ENCODE data around the gene PRSS22. TPM values are rescaled to one million over a fixed set of nuclear protein-coding genes. Genes with fewer than 3 reads are reported as not detected.

Gene PRSS22
- total and polyA plus RNA-seq, 2 donors from 2014 or later = 11.0 to 30.8 TPM

GRCh38 chr16:2842340-2843000 lies 15.5 kb downstream of the PRSS22 start:
- peak in 4 of 5 donors; percentile 43 to 88 (median 66) for DNase-seq
- Histone ChIP-seq H3K9me3 (ENCODE audit: control insufficient read depth in 2 of 3, insufficient read depth in 1 of 3, low read length in 3 of 3) (no peaks in the 10 kb centered on the region), H3K36me3 (ENCODE audit: control insufficient read depth in 2 of 3, insufficient read depth in 3 of 3, low read length in 3 of 3) (no peaks in the 10 kb centered on the region), H3K4me3 (ENCODE audit: low read length in 3 of 3) (peak overlapping the region in 1 of 3 donors; percentile 28), H3K27me3 (ENCODE audit: control insufficient read depth, insufficient read depth, low read length) (no peaks in the 10 kb centered on the region), H3K4me1 (ENCODE audit: control insufficient read depth in 2 of 3, insufficient read depth in 2 of 3, low read depth in 1 of 3, low read length in 3 of 3) (peaks cover 0 to 4% (median 0%) of the 10 kb centered on the region in 3 donors), H3K9ac (ENCODE audit: low read length in 3 of 3) (peak overlapping the region in 1 of 3 donors; percentile 20), H3K27ac (ENCODE audit: low read depth in 2 of 2, low read length in 2 of 2) (no peak overlapping the region)
- peak; percentile 25 for TF ChIP-seq CTCF (IDR thresholded peaks at IDR 0.05; ENCODE audit: borderline replicate concordance, extremely low read depth, insufficient read depth)
- no peak for FAIRE-seq
- intact Hi-C loops (cut with DNase I) = no loop called here

GRCh38 chr16:2841606-2842339 lies 16.2 kb downstream of the PRSS22 start:
- no peak for TF ChIP-seq CTCF (IDR thresholded peaks at IDR 0.05; ENCODE audit: borderline replicate concordance, extremely low read depth, insufficient read depth)
- intact Hi-C loops (cut with DNase I) = no loop called here
- H3K9ac ChIP-seq (ENCODE audit: low read length in 3 of 3) = no peak overlapping the region
- H3K4me1 ChIP-seq (ENCODE audit: control insufficient read depth in 2 of 3, insufficient read depth in 2 of 3, low read depth in 1 of 3, low read length in 3 of 3) = peaks cover 0 to 4% (median 0%) of the 10 kb centered on the region in 3 donors
- no peak for FAIRE-seq
- no peaks in the 10 kb centered on the region for H3K9me3 ChIP-seq (ENCODE audit: control insufficient read depth in 2 of 3, insufficient read depth in 1 of 3, low read length in 3 of 3)
- no peaks in the 10 kb centered on the region for H3K27me3 ChIP-seq (ENCODE audit: control insufficient read depth, insufficient read depth, low read length)
- no peaks in the 10 kb centered on the region for H3K36me3 ChIP-seq (ENCODE audit: control insufficient read depth in 2 of 3, insufficient read depth in 3 of 3, low read length in 3 of 3)
- DNase-seq = peak in 1 of 5 donors; percentile 70
- no peak overlapping the region for H3K4me3 ChIP-seq (ENCODE audit: low read length in 3 of 3)
- no peak overlapping the region for H3K27ac ChIP-seq (ENCODE audit: low read depth in 2 of 2, low read length in 2 of 2)

GRCh38 chr16:2840914-2841313 lies 17.1 kb downstream of the PRSS22 start:
- DNase-seq (peak in 1 of 5 donors; percentile 61), FAIRE-seq (no peak)
- Histone ChIP-seq H3K36me3 (ENCODE audit: control insufficient read depth in 2 of 3, insufficient read depth in 3 of 3, low read length in 3 of 3) (no peaks in the 10 kb centered on the region), H3K4me3 (ENCODE audit: low read length in 3 of 3) (no peak overlapping the region), H3K27ac (ENCODE audit: low read depth in 2 of 2, low read length in 2 of 2) (no peak overlapping the region), H3K27me3 (ENCODE audit: control insufficient read depth, insufficient read depth, low read length) (no peaks in the 10 kb centered on the region), H3K4me1 (ENCODE audit: control insufficient read depth in 2 of 3, insufficient read depth in 2 of 3, low read depth in 1 of 3, low read length in 3 of 3) (peaks cover 0 to 4% (median 0%) of the 10 kb centered on the region in 3 donors), H3K9me3 (ENCODE audit: control insufficient read depth in 2 of 3, insufficient read depth in 1 of 3, low read length in 3 of 3) (no peaks in the 10 kb centered on the region), H3K9ac (ENCODE audit: low read length in 3 of 3) (no peak overlapping the region)
- TF ChIP-seq CTCF (IDR thresholded peaks at IDR 0.05; ENCODE audit: borderline replicate concordance, extremely low read depth, insufficient read depth) = no peak
- intact Hi-C loops (cut with DNase I) = no loop called here

Data from kidney (tissue), 14 donors.